CMK (cell line): ENCODE data around the gene ATXN2.
"Not testable (repeated sequence)": the region's sequence is repeated elsewhere in the genome, so short reads cannot be mapped to it uniquely, and the experiment has no call there.

Source experiments
- DNase-seq: peaks from one replicate; pipeline ENCODE4 v3.0.0-alpha.2; 2010; ENCODE audit warnings: low read depth

The ATXN2 gene

GRCh38 chr12:111600986-111601385, 1.9 kb upstream of the ATXN2 start:
- not testable (repeated sequence) for DNase-seq

GRCh38 chr12:111600205-111600642, 1.1 kb upstream of the ATXN2 start:
- no peak for DNase-seq

DNA sequence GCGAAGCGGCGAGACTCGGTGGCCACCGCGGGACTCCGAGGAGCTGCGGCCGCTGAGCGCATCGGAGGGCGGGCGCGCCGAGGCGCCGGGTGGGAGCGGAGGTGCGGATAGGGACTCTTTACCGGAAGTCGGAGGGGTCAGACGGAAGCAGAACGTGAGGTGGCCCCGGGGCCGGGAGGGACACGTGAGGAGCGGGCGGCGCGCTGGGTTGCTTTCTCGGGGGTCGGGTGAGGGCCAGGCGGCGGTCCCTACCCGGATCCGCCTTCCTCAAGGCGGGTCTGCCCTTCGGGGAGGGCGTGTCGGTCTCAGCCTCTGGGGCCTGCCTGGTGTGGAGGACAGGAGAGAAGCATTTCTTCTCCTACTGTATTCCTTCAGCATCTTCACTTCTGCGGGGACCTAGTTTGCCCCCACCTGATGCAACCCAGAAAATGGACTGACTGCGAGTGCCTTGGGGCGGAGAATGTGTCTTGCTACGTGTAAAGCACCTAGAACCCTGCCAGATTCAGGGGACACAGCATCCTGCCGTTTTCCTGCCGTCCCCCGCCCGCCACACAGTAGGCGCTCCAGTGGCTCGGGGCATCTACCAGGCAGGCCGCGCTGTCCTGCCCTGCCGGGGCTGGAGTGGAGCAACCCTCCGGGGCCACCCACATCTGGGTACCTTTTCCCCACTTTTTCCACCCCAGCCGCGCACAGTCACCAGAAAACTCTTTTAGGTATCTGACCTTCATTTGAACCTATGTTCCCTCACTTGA, 514 bp upstream of the ATXN2 start:
- peak; percentile 87 for DNase-seq

- DNase-seq = peak; percentile 47
These were observed 1.1 kb downstream of the ATXN2 start for GRCh38 chr12:111597831-111598636.

DNA sequence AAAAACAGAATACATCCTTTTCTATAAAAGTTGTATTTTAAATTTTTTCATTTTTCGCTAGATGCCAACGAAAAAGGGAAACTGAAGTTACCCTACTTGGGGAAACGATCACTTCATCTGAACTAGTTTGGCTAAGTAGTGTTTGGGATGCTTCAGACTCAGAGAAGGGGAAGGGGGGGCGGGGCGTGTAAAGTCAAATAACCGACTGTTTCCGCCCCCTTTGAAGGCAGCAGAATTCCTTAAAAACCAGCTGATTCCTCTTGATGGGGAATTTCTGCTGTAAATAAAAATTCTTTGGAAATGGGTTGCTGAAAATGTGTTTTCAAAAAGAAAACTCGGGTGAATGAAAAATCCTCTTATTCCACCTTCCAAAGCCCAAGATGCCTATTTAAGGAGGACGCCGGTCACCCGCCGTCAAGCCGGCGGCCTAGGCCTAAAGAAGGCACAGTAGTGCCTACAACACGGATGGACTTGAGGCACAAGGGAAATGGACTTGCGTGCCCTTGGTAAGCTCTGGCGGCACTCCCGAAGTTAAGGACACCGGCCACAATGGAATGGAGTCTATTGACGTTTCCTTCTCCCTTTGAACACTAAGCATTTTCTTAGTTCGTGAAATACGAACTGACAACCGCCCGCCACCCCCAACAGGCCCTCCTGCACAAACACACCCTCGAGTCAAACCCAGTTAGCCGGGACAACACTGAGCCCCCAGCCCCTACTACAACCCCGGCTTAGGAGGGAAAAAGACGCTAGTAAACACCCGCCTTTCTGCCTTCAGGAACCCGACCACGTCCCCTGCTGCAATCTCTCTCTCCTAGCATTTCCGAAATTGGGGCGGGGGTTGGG, 1.9 kb downstream of the ATXN2 start:
- peak; percentile 12 for DNase-seq

GRCh38 chr12:111595341-111595835, 3.7 kb downstream of the ATXN2 start:
- DNase-seq = not testable (repeated sequence)

DNA sequence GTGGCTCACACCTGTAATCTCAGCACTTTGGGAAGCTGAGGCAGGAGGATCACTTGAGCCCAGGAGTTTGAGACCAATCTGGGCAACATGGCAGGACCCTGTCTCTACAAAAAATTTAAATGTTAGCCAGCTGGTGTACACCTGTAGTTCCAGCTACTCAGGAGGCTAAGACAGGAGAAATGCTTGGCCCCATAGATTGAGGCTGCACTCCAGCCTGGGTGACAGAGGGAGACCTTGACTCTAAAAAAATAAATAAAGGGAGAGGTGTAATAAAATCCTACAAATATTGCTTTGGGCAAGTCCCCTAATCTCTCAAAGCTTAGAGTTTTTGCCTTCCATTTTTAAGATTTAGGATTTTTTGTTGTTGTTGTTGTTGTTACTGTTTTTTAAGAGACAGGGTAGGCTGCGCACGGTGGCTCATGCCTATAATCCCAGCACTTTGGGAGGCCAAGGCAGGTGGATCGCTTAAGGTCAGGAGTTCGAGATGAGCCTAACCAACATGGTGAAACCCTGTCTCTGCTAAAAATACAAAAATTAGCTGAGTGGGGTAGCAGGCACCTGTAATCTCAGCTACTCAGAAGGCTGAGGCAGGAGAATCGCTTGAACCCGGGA, 7.6 kb downstream of the ATXN2 start:
- not testable (repeated sequence) for DNase-seq

GRCh38 chr12:111590552-111590951, 8.6 kb downstream of the ATXN2 start:
- no peak for DNase-seq

- DNase-seq = no peak
These were observed 9.5 kb downstream of the ATXN2 start for GRCh38 chr12:111589601-111590000.

DNA sequence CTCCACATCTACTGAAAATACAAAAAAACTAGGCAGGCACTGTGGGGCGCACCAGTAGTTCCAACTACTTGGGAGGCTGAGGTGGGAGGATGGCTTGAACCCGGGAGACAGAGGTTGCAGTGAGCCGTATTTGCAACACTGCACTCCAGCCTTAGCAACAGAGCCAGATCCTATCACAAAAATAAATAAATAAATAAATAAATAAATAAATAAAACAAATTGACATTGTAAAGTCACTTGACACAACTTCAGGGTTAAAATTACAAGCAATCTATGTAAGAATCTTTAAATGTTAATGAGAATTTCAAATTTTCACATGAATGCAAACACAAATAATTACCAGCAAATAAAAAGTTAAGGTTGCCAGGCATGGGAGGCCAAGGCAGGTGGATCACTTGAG, 11.1 kb downstream of the ATXN2 start:
- DNase-seq = no peak

DNA sequence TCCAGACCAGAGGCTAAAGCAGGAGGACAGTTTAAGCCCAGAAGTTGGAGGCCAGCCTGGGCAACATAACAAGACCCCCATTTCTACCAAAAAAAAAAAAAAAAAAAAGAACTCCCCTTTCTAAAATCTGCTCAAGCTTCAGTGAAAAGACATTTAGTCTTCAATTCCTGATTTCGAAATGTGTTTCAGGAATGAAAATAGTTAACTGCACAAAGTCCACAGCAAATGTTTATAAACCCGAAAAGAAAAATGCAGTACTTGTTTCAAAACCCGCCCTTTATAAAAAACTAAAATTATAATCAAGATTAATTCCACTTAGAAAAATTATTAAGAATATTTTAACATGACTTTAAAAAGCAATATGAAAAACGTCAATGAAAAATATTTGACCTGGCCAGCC, 12.1 kb downstream of the ATXN2 start:
- DNase-seq = no peak

DNA sequence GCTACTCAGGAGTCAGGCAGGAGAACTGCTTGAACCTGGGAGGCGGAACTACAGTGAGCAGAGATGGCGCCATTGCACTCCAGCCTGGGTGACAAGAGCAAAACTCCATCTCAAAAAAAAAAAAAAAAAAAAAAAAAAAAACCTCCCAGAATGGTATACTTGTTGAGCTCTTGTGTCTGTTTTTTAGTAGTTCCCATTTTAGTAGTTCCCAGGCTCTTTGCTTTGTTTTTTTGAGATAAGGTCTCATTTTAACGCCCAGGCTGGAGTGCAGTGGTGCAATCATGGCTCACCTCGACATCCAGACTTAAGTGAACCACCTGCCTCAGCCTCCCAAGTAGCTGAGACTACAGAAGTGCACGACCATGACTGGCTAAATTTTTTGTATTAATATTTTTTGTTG, 13.4 kb downstream of the ATXN2 start:
- no peak for DNase-seq

GRCh38 chr12:111584959-111585358, 14.2 kb downstream of the ATXN2 start:
- DNase-seq = no peak

GRCh38 chr12:111583506-111583905, 15.6 kb downstream of the ATXN2 start:
- DNase-seq = not testable (repeated sequence)

DNA sequence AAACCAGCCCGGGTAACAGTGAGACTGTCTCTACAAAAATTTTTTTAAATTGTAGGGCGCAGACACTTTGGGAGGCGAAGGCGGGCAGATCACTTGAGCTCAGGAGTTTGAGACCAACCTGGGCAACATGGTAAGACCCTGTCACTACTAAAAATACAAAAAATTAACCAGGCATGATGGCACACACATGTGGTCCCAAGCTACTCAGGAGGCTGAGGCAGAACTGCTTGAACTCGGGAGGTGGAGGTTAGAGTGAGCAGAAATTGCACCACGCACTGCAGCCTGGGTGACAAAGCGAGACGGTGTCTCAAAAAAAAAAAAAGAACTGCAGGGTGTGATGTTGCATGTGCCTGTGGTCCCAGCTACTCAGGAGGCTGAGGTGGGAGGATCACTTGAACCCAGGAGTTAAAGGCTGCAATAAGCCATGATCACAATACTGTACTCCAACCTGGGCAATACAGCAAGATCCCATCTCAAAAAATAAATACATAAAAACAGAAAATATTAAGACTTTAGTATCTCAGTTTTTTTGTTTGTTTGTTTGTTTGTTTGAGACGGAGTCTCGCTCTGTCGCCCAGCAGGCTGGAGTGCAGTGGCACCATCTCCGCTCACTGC, 16.9 kb downstream of the ATXN2 start:
- DNase-seq = no peak

DNA sequence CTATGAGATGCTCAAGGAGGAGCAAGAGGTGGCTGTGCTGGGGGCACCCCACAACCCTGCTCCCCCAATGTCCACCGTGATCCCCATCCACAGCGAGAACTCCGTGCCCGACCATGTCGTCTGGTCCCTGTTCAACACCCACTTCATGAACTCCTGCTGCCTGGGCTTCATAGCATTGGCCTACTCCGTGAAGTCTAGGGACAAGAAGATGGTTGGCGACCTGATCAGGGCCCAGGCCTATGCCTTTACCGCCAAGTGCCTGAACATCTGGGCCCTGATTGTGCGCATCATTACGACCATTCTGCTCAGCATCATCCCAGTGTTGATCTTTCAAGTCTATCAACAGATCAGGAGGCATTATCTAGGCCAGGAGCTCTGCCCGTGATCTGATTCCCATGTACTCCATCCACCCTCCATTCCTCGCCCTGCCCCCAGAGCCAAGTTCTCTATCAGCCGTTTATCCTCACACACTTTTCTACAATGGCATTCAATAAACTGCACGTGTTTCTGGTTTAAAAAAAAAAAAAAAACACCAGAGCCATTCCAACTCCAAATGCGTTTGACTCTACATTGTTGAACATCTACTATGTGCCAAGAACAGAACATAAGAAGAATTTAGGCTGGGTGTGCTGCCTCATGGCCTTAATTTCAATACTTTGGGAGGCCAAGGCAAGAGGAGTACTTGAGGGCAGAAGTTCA, 17.5 kb downstream of the ATXN2 start:
- DNase-seq = no peak

- DNase-seq = no peak
These were observed 18.4 kb downstream of the ATXN2 start for GRCh38 chr12:111580737-111581136.

- no peak for DNase-seq
These were observed 19.0 kb downstream of the ATXN2 start for GRCh38 chr12:111580119-111580425.

DNA sequence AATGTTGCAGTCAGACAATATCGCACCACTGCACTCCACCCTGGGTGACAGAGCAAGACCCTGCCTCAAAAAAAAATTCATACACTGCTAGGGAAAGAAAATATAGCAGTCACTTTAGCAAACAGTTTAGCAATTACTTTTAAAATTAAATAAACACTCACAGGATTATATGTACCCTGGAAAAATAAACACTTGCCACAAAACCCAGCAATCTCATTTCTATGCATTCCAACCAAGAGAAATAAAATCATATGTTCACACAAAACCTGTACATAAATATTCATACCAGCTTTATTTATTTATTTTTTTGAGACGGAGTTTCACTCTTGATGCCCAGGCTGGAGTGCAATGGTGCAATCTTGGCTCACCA, 20.2 kb downstream of the ATXN2 start:
- DNase-seq = no peak

DNA sequence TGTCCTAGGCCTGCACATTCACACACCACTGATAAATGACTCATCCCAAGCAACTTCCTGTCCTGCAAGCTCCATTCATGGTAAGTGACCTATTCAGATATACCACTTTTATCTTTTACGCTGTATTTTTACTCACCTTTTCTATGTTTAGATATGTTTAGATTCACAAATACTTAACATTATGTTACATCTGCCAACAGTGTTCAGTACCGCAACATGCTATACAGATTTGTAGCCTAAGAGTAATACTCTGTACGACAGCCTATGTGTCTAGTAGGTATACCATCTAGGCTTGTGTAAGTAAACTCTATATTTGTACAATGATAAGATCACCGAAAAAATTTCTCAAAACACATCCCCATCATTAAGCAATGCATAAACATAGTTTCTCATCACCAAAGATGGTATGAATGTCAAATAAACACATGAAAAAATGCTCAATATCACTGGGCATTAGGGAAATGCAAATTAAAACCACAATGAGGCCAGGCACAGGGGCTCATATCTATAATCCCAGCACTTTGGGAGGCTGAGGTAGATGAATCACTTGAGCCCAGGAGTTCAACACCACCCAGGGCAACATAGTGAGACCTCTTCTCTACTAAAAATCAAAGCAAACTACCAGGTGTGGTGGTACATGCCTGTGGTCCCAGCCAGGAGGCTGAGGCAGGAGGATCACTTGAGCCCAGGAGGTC, 20.7 kb downstream of the ATXN2 start:
- no peak for DNase-seq
